Endothelial cell of hepatic sinusoid (primary cell): ENCODE data around the gene OTUB1.
"Not testable (repeated sequence)": the region's sequence is repeated elsewhere in the genome, so short reads cannot be mapped to it uniquely, and the experiment has no call there.

Experiments
- in situ Hi-C: cut with HindIII; loops from 2 replicates; pipeline ENCODE4 v1.10.0; 2017; ENCODE audit warnings: low sequenced_read_pairs

OTUB1 gene, protein sequence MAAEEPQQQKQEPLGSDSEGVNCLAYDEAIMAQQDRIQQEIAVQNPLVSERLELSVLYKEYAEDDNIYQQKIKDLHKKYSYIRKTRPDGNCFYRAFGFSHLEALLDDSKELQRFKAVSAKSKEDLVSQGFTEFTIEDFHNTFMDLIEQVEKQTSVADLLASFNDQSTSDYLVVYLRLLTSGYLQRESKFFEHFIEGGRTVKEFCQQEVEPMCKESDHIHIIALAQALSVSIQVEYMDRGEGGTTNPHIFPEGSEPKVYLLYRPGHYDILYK

DNA sequence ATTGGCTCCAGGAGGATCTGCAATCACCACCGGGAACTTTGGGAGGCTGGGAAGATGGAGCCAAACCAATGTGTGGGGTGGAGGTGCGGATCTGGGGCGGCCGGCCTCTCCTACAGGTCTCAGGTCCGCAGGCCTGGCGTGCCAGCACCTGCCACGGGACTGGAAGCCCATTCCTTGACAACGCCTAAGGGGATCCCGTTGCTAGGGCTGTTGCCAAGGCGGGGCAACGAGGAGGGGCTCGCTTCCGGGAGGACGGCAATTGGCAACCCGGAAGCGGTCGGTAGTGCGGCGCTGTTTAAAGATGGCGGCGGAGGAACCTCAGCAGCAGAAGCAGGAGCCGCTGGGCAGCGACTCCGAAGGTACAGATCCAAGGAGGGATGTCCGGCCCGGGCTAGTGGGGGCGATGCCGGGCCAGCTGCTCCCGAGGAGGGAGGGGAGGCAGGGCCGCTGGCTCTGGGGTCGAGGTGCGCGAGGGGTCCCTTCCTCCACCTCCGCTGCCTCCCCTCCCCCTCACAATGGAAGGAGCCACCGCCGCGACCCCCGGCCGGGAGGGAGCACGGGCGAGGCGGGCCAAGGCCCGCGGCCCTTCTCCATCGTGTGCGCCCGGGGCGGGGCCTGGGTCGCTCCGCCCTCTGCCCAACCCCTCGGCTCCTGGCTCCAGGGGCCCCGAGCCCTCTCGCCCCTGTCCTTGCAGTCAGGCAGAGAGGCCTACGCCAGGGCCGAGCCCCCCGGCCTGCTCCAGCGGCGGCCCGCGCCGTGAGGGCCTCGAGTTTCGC is at the start of gene OTUB1:
OTUB1 (plus strand) TSS at position 283 of the 776 bp plus-strand sequence; CDS start at position 302, 19 bp downstream.
- in situ Hi-C loops, result no loop called here

DNA sequence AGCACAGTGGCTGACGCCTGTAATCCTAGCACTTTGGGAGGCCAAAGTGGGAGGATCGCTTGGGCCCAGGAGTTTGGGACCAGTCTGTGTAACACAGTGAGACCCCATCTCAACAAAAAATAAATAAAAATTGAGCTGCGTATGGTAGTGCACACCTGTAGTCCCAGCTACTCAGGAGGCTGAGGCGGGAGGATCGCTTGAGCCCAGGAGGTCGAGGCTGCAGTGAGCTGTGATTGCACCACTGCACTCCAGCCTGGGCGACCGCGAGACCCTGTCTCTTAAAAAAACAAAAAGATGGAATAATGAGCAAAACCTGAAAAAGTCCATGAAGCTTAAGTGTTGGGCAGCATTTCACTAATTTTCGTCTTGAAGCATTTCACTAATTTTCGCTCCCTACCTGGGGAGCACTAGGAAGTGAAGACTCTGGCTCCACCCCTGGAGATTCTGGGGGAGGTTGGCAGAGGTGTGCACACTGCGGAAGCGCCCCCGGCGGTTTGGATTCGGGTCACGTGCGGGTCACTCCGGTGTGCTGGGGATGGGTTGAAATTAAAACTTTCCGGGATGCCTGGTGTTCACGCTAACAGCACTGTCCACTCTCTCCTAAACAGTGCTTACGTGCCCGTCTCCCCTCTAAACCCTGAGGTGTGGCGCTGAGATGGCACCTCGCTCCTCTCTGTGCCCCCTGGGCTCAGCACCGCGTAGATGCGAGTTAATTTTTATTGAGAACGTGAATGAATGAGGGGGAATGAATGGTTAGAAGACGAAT is 48.3 kb upstream of the OTUB1 start:
- in situ Hi-C loops, result loop anchor here (10.0 kb wide), 1 partner anchor 123 kb away; the partner anchor contains the start of gene SPINDOC

DNA sequence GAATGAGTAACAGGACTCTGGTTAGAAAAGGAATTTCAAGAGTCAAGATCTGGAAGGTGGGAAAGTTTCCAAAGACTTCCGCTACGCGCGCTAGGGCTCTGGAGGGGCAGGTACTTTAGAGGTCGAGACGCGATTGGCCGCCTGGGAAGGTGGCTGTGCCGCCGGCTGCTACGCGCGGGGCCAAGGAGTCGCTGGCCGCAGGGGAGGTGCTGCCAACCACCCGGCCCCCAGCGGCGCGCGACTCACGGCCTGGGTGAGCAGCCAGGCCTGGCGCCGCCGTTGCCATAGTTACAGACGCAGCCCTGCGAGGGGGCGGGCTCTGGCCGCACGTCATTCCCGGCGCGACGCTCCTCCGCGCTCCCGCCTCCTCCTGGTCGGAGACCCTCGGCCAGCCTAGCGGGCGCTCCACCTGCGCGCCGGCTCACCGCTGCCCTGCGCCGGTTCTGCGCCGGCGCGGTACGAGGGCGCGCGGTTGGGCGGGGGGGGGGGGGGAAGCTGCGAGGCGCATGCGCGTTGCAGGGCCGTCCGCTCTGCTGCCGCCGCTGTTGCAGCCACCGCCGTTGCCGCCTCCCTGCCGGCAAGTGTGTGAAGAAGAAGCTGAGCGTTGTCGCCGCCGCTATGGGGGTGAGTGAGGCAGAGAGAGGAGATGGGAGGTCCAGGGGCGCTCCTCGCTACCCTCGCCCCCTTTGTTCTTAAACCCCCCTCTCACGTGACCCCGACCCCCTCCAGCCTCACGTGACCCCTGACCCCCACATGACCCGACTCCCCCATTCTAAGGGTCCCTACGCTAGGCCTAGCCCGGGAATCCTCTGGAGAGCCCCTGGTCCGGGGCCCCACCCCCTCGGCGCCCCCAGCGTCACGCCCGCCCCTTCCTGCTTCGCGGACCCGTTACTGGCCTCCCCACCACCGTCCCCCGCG is 47.5 kb upstream of the OTUB1 start, which contains the start of gene NAA40:
NAA40 (plus strand) TSS at position 524 of the 918 bp plus-strand sequence; CDS start at position 619, 95 bp downstream.
- in situ Hi-C loops, result loop anchor here (10.0 kb wide), 1 partner anchor 124 kb away; the partner anchor contains the start of gene SPINDOC

DNA sequence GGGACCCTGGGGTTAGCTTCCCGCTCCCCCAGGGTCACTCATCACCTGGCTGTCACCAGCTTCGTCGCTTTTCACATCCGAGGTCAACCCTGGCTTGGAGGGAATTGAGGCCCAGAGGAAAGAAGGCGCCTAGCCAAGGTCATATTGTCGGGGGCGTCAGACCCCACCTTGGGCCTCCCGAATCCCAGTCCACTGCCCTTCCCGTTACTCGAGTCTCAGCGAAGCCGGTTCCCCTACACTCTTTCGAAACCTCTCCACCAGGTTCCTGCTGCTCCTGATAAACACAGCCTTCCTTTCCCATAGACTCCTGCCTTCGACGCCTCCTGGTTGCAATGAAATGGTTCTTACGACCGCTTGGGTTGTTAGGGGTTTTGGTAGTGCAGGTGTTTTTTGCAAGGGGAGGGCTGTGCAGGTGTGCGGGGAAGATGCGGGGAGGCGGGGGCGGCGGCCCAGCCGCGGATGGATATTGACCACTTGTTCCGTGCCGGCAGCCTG is 46.8 kb upstream of the OTUB1 start:
- in situ Hi-C loops, result loop anchor here (10.0 kb wide), 1 partner anchor 125 kb away; the partner anchor contains the start of gene SPINDOC

DNA sequence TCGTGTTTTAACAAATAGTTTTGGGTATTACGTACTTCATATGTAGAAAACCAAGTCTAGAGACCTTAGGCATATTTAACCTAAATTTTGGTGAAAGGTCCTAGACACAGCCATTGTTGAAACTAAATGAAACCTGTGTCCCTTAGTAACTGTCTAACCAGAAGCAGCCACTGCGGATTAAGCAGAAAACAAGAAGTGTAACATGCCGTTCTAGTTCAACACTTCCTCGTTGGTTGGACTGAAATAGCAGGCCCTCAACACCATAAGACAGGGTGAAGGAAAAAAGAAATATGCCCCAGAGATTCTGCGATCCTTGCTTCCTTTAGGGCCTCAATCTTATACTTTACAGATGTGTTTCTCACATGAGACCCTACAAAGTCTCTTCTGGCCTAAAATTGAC is 45.5 kb upstream of the OTUB1 start:
- in situ Hi-C loops, result no loop called here

DNA sequence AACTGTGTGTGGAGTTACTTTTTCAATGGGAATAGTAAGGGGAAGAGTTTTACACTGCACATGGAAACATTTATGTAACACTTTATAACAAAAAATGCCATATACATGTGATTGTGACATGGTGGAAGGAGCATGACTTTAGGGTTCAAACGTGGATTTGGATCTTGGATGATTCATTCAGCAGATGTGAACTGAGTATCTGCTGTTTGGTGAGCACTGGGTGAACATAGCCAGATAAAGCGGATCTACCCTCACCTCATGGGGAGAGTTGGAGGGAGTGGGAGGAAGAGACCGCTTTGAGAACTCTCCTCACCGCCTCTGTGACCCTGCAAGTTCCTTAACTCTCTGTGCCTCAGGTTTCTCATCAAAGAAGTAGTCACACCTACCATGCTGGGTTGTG is 44.3 kb upstream of the OTUB1 start:
- in situ Hi-C loops, result no loop called here

DNA sequence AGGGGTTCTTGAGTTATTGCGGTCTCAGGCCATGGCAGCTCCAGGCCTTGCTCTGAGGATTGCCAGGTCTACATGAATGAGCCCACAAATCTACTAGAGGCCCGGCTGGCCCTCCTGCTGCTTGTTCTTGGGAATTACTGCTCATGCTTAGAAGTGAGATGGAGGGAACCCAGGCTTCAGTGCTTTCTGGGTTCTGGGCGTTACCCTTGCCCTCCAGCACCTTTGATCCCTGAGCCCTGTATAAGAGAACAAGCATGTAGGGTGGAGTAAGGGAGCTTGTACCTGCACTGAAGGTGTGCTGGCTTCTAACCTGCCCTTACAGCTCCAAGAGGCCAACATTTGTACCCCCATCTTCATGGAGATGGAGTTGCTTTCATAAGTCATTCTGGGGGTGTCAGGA is 43.4 kb upstream of the OTUB1 start:
- in situ Hi-C loops, result no loop called here

DNA sequence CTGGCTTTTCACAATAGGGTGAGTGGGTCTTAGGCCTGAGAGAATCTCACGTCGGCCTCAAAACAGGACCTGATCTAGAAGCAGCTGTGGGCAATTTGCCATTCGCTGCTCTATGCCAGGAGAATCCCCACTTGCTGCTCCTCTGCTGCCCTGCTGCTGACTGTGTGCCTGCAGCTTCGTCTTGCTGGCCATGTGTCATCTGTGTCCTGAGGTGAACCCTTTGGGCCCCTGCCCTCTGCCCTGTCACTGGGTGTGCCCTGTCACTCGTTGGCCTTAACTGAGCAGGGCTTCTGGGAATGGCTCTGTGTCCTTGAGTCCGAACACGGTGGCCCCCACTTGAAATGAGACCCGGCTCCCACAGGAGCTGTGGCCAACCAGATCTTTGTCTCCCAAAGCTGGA is 41.3 kb upstream of the OTUB1 start:
- in situ Hi-C loops, result no loop called here

DNA sequence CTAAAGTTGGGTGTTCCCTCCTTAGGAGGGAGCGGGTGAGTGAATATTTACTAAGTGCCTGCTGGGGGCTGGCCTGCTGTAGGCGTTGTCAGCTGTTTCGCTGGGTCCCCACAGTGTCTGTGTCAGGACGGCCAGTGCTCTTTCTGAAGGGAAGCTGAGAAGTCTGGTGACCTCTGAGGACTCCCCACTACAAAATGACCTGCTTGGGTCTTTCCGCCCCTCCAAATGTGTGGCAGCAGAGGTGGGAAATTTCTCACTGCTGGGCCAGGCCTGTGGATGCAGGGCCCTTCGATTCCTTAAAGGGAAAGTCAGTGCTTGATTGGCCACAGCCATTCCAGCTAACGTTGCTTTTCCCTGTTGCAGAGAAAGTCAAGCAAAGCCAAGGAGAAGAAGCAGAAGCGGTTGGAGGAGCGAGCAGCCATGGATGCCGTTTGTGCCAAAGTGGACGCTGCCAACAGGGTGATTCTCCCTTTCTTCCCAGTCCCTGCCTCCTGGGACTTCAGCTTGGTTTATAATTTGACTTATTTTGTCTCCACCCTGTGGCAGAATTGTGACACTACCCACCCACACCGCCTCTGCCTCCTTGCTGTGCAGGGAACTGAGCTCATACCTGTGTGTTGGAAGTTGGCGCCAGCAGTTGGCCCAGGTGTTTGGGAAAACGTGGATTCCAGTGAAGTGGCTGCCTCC is 40.6 kb upstream of the OTUB1 start:
- in situ Hi-C loops, result no loop called here

DNA sequence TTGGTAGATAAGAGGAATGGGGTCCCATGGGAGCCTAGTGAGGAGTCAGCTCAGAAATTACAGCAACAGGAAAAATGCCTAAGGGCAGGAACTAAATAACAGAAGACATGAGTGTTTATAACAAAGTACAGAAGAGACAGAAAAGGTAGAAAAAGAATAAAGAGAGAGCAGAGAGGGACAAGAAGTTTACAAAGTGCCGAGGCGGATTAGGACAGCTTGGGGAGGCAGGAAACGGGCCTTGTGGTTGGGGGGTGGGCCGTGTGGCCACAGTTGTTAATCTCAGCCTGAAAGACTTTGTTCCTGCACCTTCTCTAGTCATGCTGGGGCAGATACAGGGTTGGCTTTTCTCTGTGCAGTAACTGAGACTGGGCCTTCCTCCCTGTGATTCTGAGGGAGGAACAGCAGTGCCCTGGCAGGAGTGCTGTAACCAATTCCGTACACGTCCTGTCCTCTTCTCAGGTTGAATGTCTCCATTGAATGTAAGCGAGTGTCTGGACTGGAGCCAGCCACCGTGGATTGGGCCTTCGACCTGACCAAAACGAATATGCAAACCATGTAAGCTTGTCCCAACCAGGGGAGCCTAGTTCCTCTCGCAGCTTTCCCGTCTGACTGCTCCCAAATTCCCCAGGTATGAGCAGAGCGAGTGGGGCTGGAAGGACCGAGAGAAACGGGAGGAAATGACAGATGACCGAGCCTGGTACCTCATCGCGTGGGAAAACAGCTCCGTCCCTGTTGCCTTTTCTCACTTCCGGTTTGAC is 34.3 kb upstream of the OTUB1 start:
- in situ Hi-C loops, result loop anchor here (5.0 kb wide), 2 partner anchors 55 to 65 kb away; no protein-coding TSS in a partner anchor

DNA sequence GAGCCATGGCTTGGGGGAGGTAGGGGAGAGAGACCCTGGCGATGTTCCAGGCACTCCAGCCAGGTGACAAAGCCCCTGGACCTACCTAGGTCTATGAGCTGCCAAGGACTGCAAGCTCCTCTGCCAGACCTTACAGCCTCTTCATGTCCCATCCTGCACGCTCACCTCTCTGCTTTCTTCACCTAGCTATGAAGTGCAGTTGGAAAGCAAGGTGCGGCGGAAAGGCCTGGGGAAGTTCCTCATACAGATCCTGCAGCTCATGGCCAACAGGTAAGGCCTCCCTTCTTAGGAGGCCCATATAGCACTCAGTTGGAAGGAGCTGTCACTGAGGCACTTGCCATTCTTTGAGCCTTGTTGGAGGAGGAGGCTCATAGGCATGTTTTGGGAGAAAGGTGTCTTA is 33.7 kb upstream of the OTUB1 start:
- in situ Hi-C loops, result loop anchor here (5.0 kb wide), 2 partner anchors 55 to 65 kb away; no protein-coding TSS in a partner anchor

DNA sequence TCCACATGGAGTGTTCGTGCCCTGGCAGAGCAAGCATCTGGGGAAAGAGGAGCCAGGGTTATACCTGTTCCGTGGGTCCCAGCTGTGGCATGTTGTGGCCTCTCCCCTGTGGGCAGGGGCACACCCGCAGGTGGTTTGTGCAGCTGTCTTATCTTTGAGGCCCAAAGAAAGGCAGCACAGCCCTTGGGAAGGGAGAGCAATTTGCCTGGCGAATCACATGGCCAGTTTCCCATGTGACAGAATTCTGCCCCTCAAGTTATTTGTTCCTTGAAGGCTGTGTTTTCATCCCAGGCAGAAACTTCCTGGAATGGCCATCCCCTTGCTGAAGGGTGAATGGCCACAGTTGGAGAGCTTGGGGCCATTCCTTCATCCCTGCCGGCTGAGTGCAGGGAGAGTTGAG is 28.2 kb upstream of the OTUB1 start:
- in situ Hi-C loops, result no loop called here

DNA sequence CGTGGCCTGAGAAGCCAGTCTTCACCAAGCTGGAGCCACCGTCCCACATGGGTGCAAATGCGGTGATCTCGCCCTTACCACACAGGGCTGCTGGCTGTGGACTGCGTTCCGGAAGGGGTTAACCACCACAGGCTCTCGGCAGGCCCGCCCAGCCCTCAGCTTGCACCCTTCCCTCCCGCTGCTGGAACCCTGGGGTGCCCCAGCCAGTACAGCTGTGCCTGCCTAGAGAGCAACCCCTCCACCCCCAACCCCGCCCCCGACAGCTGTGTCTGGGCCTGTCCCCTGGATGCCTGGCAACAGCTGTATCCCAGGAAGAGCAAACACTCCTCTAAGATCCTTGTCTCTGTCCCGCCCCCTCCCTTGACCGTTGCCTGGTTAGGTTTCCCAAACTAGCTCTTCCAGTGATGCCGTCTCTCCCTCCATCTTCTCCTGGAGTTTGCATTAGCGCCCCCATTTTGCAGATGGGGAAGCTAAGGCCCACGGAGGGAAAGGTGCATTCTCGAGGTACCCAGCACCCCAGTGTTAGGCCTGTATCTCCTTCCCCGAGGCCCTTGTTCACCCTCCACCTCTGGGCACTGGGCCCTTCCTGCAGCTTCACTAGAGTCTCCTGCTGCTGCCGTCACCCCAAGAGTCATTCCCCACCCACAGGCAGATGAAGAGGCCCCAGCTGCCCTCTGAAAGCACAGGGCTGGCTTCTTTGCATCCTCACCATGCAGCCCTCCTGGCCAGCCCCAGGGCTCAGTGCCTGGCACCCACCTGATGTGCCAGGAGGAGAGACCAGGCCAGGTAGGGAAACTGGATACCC is 24.4 kb upstream of the OTUB1 start:
- in situ Hi-C loops, result no loop called here

DNA sequence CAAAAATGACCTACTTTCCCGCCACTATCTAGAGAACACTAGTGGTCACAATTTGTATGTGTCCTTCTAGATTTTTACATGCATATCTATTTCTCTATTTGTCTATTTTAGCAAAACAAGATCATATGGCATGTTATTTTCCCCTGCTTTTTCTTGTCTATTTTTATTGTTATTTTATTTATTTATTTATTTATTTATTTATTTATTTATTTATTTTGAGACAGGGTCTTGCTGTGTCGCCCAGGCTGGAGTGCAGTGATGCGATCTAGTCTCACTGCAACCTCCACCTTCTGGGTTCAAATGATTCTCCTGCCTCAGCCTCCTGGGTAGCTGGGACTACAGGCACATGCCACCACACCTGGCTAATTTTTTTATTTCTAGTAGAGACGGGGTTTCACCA is 22.3 kb upstream of the OTUB1 start:
- in situ Hi-C loops, result not testable (repeated sequence)

DNA sequence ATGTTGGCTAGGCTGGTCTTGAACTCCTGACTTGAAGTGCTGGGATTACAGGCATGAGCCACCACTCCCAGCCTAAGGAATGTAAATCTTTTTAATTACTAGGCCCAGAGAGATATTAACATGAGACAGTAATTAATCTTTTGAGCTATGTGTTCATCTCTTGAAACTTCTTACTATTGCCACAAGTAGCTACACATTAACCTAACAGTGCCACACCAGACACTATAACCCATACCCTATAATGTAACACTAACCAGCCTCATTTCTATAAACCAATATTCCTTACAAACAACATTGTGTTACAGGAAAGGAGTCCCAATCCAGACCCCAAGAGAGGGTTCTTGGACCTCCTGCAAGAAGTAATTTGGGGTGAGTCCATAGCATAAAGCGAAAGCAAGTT is 19.8 kb upstream of the OTUB1 start:
- in situ Hi-C loops, result no loop called here

DNA sequence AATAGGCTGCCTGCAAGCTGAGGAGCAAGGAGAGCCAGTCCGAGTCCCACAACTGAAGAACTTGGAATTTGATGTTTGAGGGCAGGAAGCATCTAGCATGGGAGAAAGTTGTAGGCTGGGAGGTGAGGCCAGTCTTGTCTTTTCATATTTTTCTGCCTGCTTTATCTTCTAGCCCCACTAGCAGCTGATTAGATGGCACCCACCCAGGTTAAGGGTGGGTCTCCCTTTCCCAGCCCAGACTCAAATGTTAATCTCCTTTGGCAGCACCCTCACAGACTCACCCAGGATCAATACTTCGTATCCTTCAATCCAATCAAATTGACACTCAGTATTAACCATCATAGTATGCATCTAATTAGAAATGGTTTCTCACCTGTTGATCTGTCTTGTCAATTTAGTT is 16.8 kb upstream of the OTUB1 start:
- in situ Hi-C loops, result no loop called here

DNA sequence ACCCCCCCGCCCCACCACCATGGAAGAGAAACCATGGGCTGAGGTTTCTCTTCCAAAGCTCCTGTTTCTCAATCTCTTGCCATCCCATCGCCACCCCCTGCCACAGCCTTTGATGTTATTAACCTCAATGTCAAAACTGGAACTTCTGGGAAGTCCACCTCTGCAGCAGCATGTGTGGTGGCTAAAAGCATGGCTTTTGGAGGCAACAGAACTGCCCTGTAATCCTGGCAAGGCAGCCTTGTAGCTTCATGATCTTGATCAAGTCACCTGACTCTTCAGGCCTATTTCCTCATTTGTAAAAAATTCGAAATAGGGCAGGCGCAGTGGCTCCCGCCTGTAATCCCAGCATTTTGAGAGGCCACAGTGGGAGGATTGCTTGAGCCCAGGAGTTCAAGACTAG is 15.3 kb upstream of the OTUB1 start:
- in situ Hi-C loops, result no loop called here

DNA sequence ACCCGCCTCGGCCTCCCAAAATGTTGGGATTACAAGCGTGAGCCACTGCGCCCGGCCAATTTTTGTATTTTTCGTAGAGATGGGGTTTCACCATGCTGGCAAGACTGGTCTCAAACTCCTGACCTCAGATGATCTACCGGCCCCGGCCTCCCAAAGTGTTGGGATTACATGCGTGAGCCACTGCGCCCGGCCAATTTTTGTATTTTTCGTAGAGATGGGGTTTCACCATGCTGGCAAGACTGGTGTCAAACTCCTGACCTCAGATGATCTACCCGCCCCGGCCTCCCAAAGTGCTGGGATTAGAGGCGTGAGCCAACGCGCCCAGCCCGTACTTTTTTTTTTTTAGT is 12.4 kb upstream of the OTUB1 start:
- in situ Hi-C loops, result not testable (repeated sequence)
